ENCODE results near the gene ARMC3. TPM values are rescaled to one million over a fixed set of nuclear protein-coding genes. Genes with fewer than 3 reads are reported as not detected.
"Not testable (repeated sequence)": the region's sequence is repeated elsewhere in the genome, so short reads cannot be mapped to it uniquely, and the experiment has no call there.

The ARMC3 gene, protein sequence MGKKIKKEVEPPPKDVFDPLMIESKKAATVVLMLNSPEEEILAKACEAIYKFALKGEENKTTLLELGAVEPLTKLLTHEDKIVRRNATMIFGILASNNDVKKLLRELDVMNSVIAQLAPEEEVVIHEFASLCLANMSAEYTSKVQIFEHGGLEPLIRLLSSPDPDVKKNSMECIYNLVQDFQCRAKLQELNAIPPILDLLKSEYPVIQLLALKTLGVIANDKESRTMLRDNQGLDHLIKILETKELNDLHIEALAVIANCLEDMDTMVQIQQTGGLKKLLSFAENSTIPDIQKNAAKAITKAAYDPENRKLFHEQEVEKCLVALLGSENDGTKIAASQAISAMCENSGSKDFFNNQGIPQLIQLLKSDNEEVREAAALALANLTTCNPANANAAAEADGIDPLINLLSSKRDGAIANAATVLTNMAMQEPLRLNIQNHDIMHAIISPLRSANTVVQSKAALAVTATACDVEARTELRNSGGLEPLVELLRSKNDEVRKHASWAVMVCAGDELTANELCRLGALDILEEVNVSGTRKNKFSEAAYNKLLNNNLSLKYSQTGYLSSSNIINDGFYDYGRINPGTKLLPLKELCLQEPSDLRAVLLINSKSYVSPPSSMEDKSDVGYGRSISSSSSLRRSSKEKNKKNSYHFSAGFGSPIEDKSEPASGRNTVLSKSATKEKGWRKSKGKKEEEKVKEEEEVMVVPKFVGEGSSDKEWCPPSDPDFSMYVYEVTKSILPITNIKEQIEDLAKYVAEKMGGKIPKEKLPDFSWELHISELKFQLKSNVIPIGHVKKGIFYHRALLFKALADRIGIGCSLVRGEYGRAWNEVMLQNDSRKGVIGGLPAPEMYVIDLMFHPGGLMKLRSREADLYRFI
- total RNA-seq: not detected

- peak; percentile 42 for ATAC-seq
Observed at GRCh38 chr10:22927661-22928403, at the start of gene ARMC3. ARMC3 (plus strand) TSS chr10:22928053; CDS start chr10:22931997, 3,944 bp downstream.

DNA sequence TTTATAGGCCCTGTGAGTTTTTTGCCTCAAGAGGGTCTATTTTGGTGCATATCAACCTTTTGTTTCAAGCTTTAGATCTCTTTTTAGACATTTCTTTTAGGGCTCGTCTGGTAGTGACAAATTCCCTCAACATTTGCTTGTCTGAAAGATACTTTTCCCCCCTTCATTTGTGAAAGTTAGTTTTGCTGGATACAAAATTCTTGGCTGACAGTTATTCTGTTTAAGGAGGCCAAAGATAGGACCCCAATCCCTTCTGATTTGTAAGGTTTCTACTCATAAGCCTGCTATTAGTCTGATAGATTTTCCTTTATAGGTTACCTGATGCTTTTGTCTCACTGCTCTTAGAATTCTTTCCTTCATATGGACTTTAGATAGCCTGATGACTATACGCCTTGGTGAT is 36.1 kb upstream of the ARMC3 start:
- ATAC-seq: no peak

GRCh38 chr10:22893781-22894180 is 34.1 kb upstream of the ARMC3 start:
- ATAC-seq: no peak

GRCh38 chr10:22894714-22895113 is 33.1 kb upstream of the ARMC3 start:
- peak; percentile 31 for ATAC-seq

- ATAC-seq: no peak
Observed at GRCh38 chr10:22895252-22895651, 32.6 kb upstream of the ARMC3 start.

GRCh38 chr10:22897371-22897770 is 30.5 kb upstream of the ARMC3 start:
- no peak for ATAC-seq

- no peak for ATAC-seq
Observed at GRCh38 chr10:22899307-22899706, 28.5 kb upstream of the ARMC3 start.

GRCh38 chr10:22899775-22900174 is 28.1 kb upstream of the ARMC3 start:
- no peak for ATAC-seq

- ATAC-seq: no peak
Observed at GRCh38 chr10:22900841-22901601, 26.8 kb upstream of the ARMC3 start.

DNA sequence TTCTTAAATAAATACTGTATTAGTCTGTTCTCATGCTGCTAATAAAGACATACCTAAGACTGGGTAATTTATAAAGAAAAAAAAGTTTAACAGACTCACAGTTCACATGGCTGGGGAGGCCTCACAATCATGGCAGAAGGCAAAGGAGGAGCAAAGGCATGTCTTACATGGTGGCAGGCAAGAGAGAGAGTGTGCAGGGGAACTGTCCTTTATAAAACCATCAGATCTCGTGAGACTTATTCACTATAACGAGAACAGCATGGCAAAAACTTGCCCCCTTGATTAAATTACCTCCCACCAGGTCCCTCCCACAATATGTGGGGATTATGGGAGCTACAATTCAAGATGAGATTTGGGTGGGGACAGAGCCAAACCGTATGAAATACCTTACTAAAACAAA is 25.7 kb upstream of the ARMC3 start:
- not testable (repeated sequence) for ATAC-seq

DNA sequence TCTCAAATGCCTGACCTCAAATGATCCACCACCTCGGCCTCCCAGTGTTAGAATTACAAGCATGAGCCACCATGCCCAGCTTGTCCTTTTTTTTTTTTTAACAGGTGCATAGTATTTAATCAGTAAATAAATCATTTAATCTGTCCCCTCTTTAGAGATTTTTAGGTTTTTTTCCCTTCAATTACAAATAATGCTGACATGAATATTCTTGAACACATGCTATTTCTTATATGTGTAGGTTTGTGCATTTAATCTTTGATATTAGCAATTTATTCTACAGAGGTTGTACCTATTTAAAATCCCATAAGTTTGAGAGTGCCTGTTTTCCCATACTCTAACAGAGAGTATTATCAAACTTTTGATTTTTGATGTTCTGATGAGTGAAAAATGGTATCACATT is 24.2 kb upstream of the ARMC3 start:
- ATAC-seq: no peak

DNA sequence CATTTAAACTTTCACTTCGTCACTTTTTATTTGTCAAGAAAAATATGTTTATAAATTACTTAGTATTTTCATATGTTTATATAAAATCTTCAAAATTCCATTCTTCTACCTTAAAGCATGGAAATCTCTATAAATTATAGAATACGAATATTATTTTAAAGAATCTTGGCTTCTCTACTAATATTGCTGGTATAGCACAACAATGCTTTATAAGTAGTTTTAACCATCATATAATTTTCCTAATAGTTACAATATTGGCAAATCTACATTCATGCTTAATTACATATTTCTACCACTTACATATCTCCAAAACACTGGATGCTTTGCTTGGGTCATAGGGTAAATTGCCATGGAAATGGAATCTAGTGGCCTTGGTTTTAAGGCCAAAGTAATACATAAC is 21.1 kb upstream of the ARMC3 start:
- no peak for ATAC-seq

GRCh38 chr10:22908837-22909236 is 19.0 kb upstream of the ARMC3 start:
- ATAC-seq: no peak

- not testable (repeated sequence) for ATAC-seq
Observed at GRCh38 chr10:22909673-22910072, 18.2 kb upstream of the ARMC3 start.

GRCh38 chr10:22911067-22911466 is 16.8 kb upstream of the ARMC3 start:
- no peak for ATAC-seq

- no peak for ATAC-seq
Observed at GRCh38 chr10:22911889-22912762, 15.7 kb upstream of the ARMC3 start.

GRCh38 chr10:22912763-22913384 is 15.0 kb upstream of the ARMC3 start:
- ATAC-seq: no peak

DNA sequence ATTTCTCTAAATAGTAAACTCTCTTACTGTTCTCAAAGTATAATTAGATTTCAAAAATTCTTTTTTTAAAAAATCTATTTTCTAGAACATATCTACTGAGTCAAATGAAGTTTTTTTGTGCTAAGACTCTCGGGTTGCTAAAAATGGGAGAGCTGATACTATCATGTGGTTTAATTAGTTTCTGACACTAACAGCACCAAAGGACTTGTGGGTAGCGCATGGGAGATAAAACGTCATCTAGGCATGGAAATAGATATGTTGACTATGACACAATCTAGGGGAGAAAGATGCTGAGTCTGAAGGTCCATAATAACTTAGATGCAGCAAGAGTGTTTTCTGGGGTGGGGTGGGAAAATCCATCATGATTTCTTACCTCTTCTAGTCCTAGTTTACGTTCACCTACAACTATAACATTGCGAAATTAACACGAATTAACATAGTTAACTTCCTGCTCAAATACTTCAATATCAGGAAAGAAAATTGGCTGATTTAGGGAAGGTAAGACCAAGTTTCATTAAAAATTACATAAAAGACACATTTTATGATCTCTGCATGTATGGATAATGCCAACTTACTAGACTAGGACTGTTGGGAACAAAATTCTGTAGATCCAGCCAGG is 14.3 kb upstream of the ARMC3 start:
- ATAC-seq: no peak

DNA sequence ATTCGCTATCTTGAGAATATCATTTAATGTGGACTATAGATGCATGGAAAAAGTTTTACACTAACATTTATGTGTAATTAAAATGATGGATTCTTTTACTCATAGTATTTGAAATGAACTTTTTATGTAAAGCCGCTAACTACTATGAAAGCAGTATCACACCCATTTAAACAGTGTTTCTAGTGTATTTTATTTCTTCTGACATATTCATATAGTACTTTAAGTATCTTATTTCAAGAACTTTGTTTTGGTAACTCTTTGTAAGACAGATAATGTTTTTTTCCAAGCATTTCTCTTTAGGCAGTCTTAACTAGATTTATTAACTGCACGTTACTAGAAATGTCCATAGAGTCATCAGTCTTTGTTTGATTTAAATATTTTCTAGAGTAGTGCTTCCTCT is 12.5 kb upstream of the ARMC3 start:
- ATAC-seq: no peak

DNA sequence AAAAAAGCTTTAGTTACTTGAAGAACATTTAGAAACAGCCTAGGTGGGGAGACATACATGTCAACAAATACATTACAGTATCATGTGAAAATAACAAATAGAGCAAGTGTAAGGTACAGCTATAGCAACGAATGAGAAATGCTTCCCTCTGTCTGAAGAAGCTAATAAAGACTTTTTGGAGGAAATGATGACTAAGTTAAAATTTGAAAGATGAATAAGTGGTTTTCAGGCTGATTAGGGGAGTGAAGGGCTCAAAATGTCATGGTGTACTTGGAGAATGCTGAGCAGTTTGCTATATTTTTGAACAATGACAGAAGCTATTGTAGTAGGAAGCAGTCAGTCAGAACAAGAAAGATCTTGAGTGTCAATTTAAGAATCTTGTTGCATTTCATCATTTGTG is 2.8 kb upstream of the ARMC3 start:
- ATAC-seq: no peak
